GM12874 (cell line): ENCODE measurements around the gene RPP21.

Source experiments
- TF ChIP-seq, protein P1 (sequence below): IDR thresholded peaks from 2 replicates; pipeline ENCODE4 v1.5.1; 2011; ENCODE audit warnings: low read depth, mild to moderate bottlenecking, control low read depth, low read length, moderate library complexity; ENCODE audit not compliant: insufficient read depth

The RPP21 gene

GRCh38 chr6:30349421-30350177 is 4.6 kb downstream of the RPP21 start:
- TF ChIP-seq, protein P1, sequence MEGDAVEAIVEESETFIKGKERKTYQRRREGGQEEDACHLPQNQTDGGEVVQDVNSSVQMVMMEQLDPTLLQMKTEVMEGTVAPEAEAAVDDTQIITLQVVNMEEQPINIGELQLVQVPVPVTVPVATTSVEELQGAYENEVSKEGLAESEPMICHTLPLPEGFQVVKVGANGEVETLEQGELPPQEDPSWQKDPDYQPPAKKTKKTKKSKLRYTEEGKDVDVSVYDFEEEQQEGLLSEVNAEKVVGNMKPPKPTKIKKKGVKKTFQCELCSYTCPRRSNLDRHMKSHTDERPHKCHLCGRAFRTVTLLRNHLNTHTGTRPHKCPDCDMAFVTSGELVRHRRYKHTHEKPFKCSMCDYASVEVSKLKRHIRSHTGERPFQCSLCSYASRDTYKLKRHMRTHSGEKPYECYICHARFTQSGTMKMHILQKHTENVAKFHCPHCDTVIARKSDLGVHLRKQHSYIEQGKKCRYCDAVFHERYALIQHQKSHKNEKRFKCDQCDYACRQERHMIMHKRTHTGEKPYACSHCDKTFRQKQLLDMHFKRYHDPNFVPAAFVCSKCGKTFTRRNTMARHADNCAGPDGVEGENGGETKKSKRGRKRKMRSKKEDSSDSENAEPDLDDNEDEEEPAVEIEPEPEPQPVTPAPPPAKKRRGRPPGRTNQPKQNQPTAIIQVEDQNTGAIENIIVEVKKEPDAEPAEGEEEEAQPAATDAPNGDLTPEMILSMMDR: no peak

DNA sequence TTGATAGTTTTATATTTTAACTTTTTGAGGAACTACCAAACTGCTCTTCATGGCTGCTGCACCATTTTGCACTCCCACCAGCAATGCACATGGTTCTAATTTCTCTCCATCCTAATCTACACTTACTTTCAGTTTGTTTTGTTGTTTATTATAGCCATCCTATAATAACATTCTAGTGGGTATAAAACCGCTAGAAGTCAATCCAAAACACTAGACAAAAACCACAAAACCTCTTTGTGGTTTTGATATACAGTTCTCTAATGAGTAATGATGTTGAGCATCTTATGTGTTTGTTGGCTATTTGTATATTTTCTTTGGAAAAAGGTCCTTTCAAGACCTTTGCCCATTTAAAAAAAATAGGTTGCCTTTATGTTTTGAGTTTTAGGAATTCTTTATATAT is 5.6 kb downstream of the RPP21 start:
- TF ChIP-seq, protein P1: no peak

DNA sequence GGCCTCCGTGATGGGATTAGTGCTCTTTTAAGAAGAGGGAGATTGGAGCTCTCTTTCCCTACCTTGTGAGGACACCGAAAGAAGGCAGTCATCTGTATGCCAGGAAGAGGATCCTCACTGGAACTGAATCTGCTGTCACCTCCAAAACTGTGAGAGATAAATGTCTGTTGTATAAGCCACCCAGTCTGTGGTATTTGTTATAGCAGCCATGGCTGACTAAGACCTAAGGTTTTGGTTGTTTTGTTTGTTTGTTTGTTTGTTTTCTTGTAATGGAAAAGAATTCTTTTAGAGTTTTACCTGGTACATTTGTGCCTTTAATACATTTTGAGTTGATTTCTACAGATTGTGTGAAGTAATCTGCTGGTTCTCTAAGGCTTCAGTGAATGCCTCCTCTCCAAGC is 7.6 kb downstream of the RPP21 start:
- TF ChIP-seq, protein P1: no peak

DNA sequence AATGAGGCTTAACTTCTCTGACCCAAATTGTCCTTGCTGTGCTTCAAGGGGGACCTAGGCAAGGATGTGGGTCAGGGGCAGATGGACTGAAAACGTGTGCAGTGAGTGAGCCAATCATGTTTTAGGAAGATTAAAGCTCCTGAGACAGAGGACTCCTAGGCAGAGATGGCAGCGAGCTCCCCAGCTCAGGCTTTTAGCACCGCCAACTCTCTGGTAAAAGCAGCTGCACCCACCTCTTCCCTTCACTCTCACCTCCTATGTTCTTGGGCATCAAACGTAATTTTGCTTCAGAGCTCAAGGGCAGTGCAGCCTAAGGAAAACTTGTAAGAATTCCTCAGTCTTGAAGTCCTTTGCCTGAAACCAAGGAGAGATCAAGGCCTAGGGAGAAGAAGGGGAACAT is 10.3 kb downstream of the RPP21 start:
- TF ChIP-seq, protein P1: no peak

- TF ChIP-seq, protein P1: no peak
Observed at GRCh38 chr6:30356536-30356935, 11.6 kb downstream of the RPP21 start.

- TF ChIP-seq, protein P1: peak; percentile 70
Observed at GRCh38 chr6:30357678-30358540, 13.0 kb downstream of the RPP21 start.

DNA sequence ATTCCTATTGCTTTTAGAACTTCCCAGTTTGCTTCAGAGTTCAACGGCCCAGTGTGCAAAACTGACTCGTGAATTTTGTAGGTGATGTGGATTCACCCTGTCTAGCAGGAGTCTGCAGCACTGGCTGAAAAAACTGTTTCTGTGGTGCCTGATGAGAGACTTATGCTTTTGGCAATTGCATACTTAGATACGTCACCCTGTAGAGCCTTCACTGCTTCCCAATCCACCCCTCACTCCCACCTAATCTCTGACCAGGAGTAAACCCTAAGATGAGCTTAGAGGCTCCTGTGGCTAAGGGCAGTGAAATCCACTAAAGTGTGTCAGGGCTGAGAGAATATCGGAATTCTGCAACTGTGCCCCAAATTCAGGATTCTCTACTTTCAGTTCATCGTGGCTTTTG is 14.3 kb downstream of the RPP21 start:
- TF ChIP-seq, protein P1: no peak
